Thyroid gland (tissue), 4 donors: ENCODE measurements around the gene KCNMA1.

Source experiments
- CTCF ChIP-seq, 6 experiments: fragments of 200-600 bp in 3 of 6; fragments of 450-650 bp in 3 of 6; sonication (generic) in 3 of 6; IDR thresholded peaks; one replicate each; pipeline ENCODE4 v1.5.1; 2016 to 2019; ENCODE audit warnings: antibody characterized with exemption in 6 of 6, mild to moderate bottlenecking in 2 of 6, inconsistent platforms in 1 of 6, moderate library complexity in 1 of 6
- POLR2A ChIP-seq, 2 donors: fragments of 450-650 bp; IDR thresholded peaks; one replicate each; pipeline ENCODE4 v1.6.1; 2017; ENCODE audit warnings: antibody characterized with exemption in 2 of 2, mild to moderate bottlenecking in 2 of 2, moderate library complexity in 1 of 2

- TF ChIP-seq POLR2A (IDR thresholded peaks at IDR 0.05) (no peak), CTCF (IDR thresholded peaks at IDR 0.05) (no peak)
Measured at GRCh38 chr10:77457266-77457665, 180.3 kb downstream of the KCNMA1 start.
